ENCODE results near the gene DONSON. TPM values are rescaled to one million over a fixed set of nuclear protein-coding genes. Genes with fewer than 3 reads are reported as not detected.

The DONSON gene
- total RNA-seq, 4 donors from 2014 or later: 5.0 to 15.3 (median 9.0) TPM

GRCh38 chr21:33566514-33566913 is 22.0 kb downstream of the DONSON start:
- DNase-seq (ENCODE audit: low spot score) (no peak), ATAC-seq (ENCODE audit: low FRiP score) (no peak)
- no peak for TF ChIP-seq CTCF (IDR thresholded peaks at IDR 0.05)

- no peak for DNase-seq (ENCODE audit: low spot score)
- TF ChIP-seq CTCF (IDR thresholded peaks at IDR 0.05): no peak
- ATAC-seq (ENCODE audit: low FRiP score): no peak
These were observed 26.1 kb downstream of the DONSON start for GRCh38 chr21:33562389-33562788.

- DNase-seq (ENCODE audit: low spot score) (no peak), ATAC-seq (ENCODE audit: low FRiP score) (no peak)
- no peak for TF ChIP-seq CTCF (IDR thresholded peaks at IDR 0.05)
These were observed 27.1 kb downstream of the DONSON start for GRCh38 chr21:33561373-33561772.

GRCh38 chr21:33560965-33561364 is 27.5 kb downstream of the DONSON start:
- DNase-seq (ENCODE audit: low spot score): no peak
- no peak for TF ChIP-seq CTCF (IDR thresholded peaks at IDR 0.05)
- no peak for ATAC-seq (ENCODE audit: low FRiP score)

GRCh38 chr21:33559813-33560212 is 28.7 kb downstream of the DONSON start:
- TF ChIP-seq CTCF (IDR thresholded peaks at IDR 0.05): no peak
- no peak for ATAC-seq (ENCODE audit: low FRiP score)
- no peak for DNase-seq (ENCODE audit: low spot score)

- DNase-seq (ENCODE audit: low spot score) (no peak), ATAC-seq (ENCODE audit: low FRiP score) (no peak)
- TF ChIP-seq CTCF (IDR thresholded peaks at IDR 0.05): no peak
These were observed 29.6 kb downstream of the DONSON start for GRCh38 chr21:33558777-33559421.

GRCh38 chr21:33557447-33557846 is 31.0 kb downstream of the DONSON start:
- ATAC-seq (ENCODE audit: low FRiP score) (no peak), DNase-seq (ENCODE audit: low spot score) (no peak)
- TF ChIP-seq CTCF (IDR thresholded peaks at IDR 0.05): no peak

Data from omental fat pad (tissue), 4 donors.